Neuron (in vitro differentiated cells): ENCODE results near the gene UBXN4.
"Not testable (repeated sequence)": the region's sequence is repeated elsewhere in the genome, so short reads cannot be mapped to it uniquely, and the experiment has no call there.

ENCODE experiments used
- H2AFZ ChIP-seq: one replicate; pipeline ENCODE4 v1.6.1; 2013; ENCODE audit warnings: low read depth, mild to moderate bottlenecking, inconsistent platforms, low read length, moderate library complexity
- H3K27me3 ChIP-seq: one replicate; pipeline ENCODE4 v1.6.1; 2013; ENCODE audit warnings: low read length; ENCODE audit not compliant: insufficient read depth
- H3K36me3 ChIP-seq: one replicate; pipeline ENCODE4 v1.6.1; 2013; ENCODE audit warnings: low read length; ENCODE audit not compliant: insufficient read depth
- H3K4me1 ChIP-seq: one replicate; pipeline ENCODE4 v1.6.1; 2013; ENCODE audit warnings: low read length; ENCODE audit not compliant: insufficient read depth
- H3K4me3 ChIP-seq: 2 replicates; pipeline ENCODE4 v1.5.1; 2013; ENCODE audit warnings: mild to moderate bottlenecking, low read length, moderate library complexity
- H3K9me3 ChIP-seq: one replicate; pipeline ENCODE4 v1.6.1; 2013; ENCODE audit warnings: low read length

The UBXN4 gene

GRCh38 chr2:135799738-135800137 lies 58.1 kb downstream of the UBXN4 start:
- H3K9me3 ChIP-seq = peaks cover 4% of the 10 kb centered on the region
- H3K4me1 ChIP-seq = no peaks in the 10 kb centered on the region
- no peak overlapping the region for H2AFZ ChIP-seq
- no peaks in the 10 kb centered on the region for H3K36me3 ChIP-seq
- no peak overlapping the region for H3K4me3 ChIP-seq
- no peaks in the 10 kb centered on the region for H3K27me3 ChIP-seq

- no peak overlapping the region for H3K4me3 ChIP-seq
- no peak overlapping the region for H2AFZ ChIP-seq
- H3K27me3 ChIP-seq = no peaks in the 10 kb centered on the region
- H3K36me3 ChIP-seq = no peaks in the 10 kb centered on the region
- H3K4me1 ChIP-seq = no peaks in the 10 kb centered on the region
- H3K9me3 ChIP-seq = peaks cover 4% of the 10 kb centered on the region
Observed at GRCh38 chr2:135800513-135801460, 59.1 kb downstream of the UBXN4 start.

GRCh38 chr2:135802350-135802749 lies 60.7 kb downstream of the UBXN4 start:
- H3K27me3 ChIP-seq = no peaks in the 10 kb centered on the region
- no peaks in the 10 kb centered on the region for H3K4me1 ChIP-seq
- no peak overlapping the region for H3K4me3 ChIP-seq
- no peaks in the 10 kb centered on the region for H3K36me3 ChIP-seq
- H2AFZ ChIP-seq = no peak overlapping the region
- peaks cover 4% of the 10 kb centered on the region for H3K9me3 ChIP-seq

GRCh38 chr2:135803278-135803677 lies 61.6 kb downstream of the UBXN4 start:
- H3K4me1 ChIP-seq = no peaks in the 10 kb centered on the region
- H3K36me3 ChIP-seq = no peaks in the 10 kb centered on the region
- H3K9me3 ChIP-seq = peaks cover 4% of the 10 kb centered on the region
- no peaks in the 10 kb centered on the region for H3K27me3 ChIP-seq
- H2AFZ ChIP-seq = no peak overlapping the region
- no peak overlapping the region for H3K4me3 ChIP-seq

GRCh38 chr2:135807874-135808273 lies 66.2 kb downstream of the UBXN4 start:
- H3K9me3 ChIP-seq, H3K4me1 ChIP-seq, H2AFZ ChIP-seq, H3K27me3 ChIP-seq, H3K36me3 ChIP-seq, H3K4me3 ChIP-seq: not testable (repeated sequence)

- no peaks in the 10 kb centered on the region for H3K27me3 ChIP-seq
- H3K9me3 ChIP-seq = no peaks in the 10 kb centered on the region
- no peak overlapping the region for H3K4me3 ChIP-seq
Observed at GRCh38 chr2:135812907-135813511, 71.4 kb downstream of the UBXN4 start.

GRCh38 chr2:135815269-135815668 lies 73.6 kb downstream of the UBXN4 start:
- Histone ChIP-seq H3K36me3 (no peaks in the 10 kb centered on the region), H3K4me1 (no peaks in the 10 kb centered on the region), H3K9me3 (no peaks in the 10 kb centered on the region), H2AFZ (no peak overlapping the region), H3K4me3 (no peak overlapping the region), H3K27me3 (no peaks in the 10 kb centered on the region)

More at GRCh38 chr2:135812907-135813511, 71.4 kb downstream of the UBXN4 start:
- Histone ChIP-seq H2AFZ (no peak overlapping the region), H3K4me1 (no peaks in the 10 kb centered on the region), H3K36me3 (no peaks in the 10 kb centered on the region)

- H3K4me3 ChIP-seq = no peak overlapping the region
- no peaks in the 10 kb centered on the region for H3K36me3 ChIP-seq
- no peaks in the 10 kb centered on the region for H3K9me3 ChIP-seq
- no peaks in the 10 kb centered on the region for H3K27me3 ChIP-seq
- H3K4me1 ChIP-seq = no peaks in the 10 kb centered on the region
- H2AFZ ChIP-seq = no peak overlapping the region
Observed at GRCh38 chr2:135817466-135817865, 75.8 kb downstream of the UBXN4 start.

- H3K27me3 ChIP-seq = no peaks in the 10 kb centered on the region
- H3K4me3 ChIP-seq = no peak overlapping the region
- peaks cover 2% of the 10 kb centered on the region for H3K9me3 ChIP-seq
- H3K4me1 ChIP-seq = no peaks in the 10 kb centered on the region
- no peaks in the 10 kb centered on the region for H3K36me3 ChIP-seq
- no peak overlapping the region for H2AFZ ChIP-seq
Observed at GRCh38 chr2:135817951-135818350, 76.3 kb downstream of the UBXN4 start.

GRCh38 chr2:135818937-135819610 lies 77.4 kb downstream of the UBXN4 start:
- no peak overlapping the region for H3K4me3 ChIP-seq
- H3K9me3 ChIP-seq = peaks cover 2% of the 10 kb centered on the region
- H3K27me3 ChIP-seq = no peaks in the 10 kb centered on the region
- no peaks in the 10 kb centered on the region for H3K4me1 ChIP-seq
- no peak overlapping the region for H2AFZ ChIP-seq
- no peaks in the 10 kb centered on the region for H3K36me3 ChIP-seq

- Histone ChIP-seq H3K36me3 (no peaks in the 10 kb centered on the region), H2AFZ (no peak overlapping the region), H3K4me1 (no peaks in the 10 kb centered on the region), H3K9me3 (peaks cover 2% of the 10 kb centered on the region), H3K4me3 (no peak overlapping the region), H3K27me3 (no peaks in the 10 kb centered on the region)
Observed at GRCh38 chr2:135820003-135820618, 78.5 kb downstream of the UBXN4 start.

GRCh38 chr2:135821190-135821589 lies 79.5 kb downstream of the UBXN4 start:
- H3K27me3 ChIP-seq = no peaks in the 10 kb centered on the region
- H3K4me3 ChIP-seq = no peak overlapping the region
- no peaks in the 10 kb centered on the region for H3K4me1 ChIP-seq
- H2AFZ ChIP-seq = no peak overlapping the region
- H3K36me3 ChIP-seq = no peaks in the 10 kb centered on the region
- H3K9me3 ChIP-seq = peaks cover 2% of the 10 kb centered on the region

- Histone ChIP-seq H3K27me3 (no peaks in the 10 kb centered on the region), H2AFZ (no peak overlapping the region), H3K36me3 (no peaks in the 10 kb centered on the region), H3K4me3 (no peak overlapping the region), H3K9me3 (peaks cover 2% of the 10 kb centered on the region), H3K4me1 (no peaks in the 10 kb centered on the region)
Observed at GRCh38 chr2:135822855-135823254, 81.2 kb downstream of the UBXN4 start.
